Heart right ventricle (tissue), 16 donors: ENCODE results near the gene ALOX15B. TPM values are rescaled to one million over a fixed set of nuclear protein-coding genes. Genes with fewer than 3 reads are reported as not detected.

Experiments used
- ATAC-seq, 8 donors: fragments of 200-7000 bp; cut with Tn5 transposase; one replicate each; pipeline ENCODE4 v1.9.1; 2020; ENCODE audit warnings: mild to moderate bottlenecking in 8 of 8, moderate library complexity in 8 of 8, moderate number of reproducible peaks in 1 of 8
- DNase-seq, 2 donors: peaks; one replicate each; pipeline ENCODE4 v3.0.0-alpha.2; 2020
- H3K27ac ChIP-seq, 10 donors: fragments of 200-600 bp; sonication (generic) in 2 of 10; one replicate each; pipeline versions ENCODE4 v1.5.0 to v1.8.0; 2020 to 2022; ENCODE audit warnings: mild to moderate bottlenecking in 3 of 10
- H3K27me3 ChIP-seq, 7 donors: fragments of 200-600 bp; one replicate each; pipeline ENCODE4 v1.8.0; 2021 to 2022; ENCODE audit warnings: mild to moderate bottlenecking in 2 of 7
- H3K36me3 ChIP-seq, 9 donors: fragments of 200-600 bp; sonication (generic) in 1 of 9; one replicate each; pipeline versions ENCODE4 v1.5.0 to v1.8.0; 2020 to 2022; ENCODE audit warnings: mild to moderate bottlenecking in 2 of 9
- H3K4me1 ChIP-seq, 9 donors: fragments of 200-600 bp; sonication (generic) in 1 of 9; one replicate each; pipeline versions ENCODE4 v1.5.0 to v1.8.0; 2020 to 2022; ENCODE audit warnings: mild to moderate bottlenecking in 4 of 9
- H3K4me3 ChIP-seq, 10 donors: fragments of 200-600 bp; sonication (generic) in 2 of 10; one replicate each; pipeline versions ENCODE4 v1.5.0 to v1.8.0; 2020 to 2022; ENCODE audit warnings: mild to moderate bottlenecking in 7 of 10, moderate library complexity in 2 of 10
- H3K9me3 ChIP-seq, 11 donors: fragments of 200-600 bp in 10 of 11; sonication (generic) in 2 of 11; one replicate each; pipeline versions ENCODE4 v1.5.0 to v1.8.0; 2013 to 2022; ENCODE audit warnings: mild to moderate bottlenecking in 2 of 11, control low read depth in 1 of 11, moderate library complexity in 1 of 11
- WGBS, 2 donors: extraction: QIAGEN DNeasy Blood & Tissue Kit; methylation state at CpG; one replicate each; pipeline ENCODE4 v1.1.7; 2013; ENCODE audit warnings: inconsistent platforms in 1 of 2; 5-methylcytosine and 5-hydroxymethylcytosine counted together
- intact Hi-C, 10 donors: fragments of 100-400 bp; cut with DNase I; formaldehyde crosslinking; loops; one replicate each; pipeline versions ENCODE4 v1.11.1 to v1.14.2; 2022
- polyA plus RNA-seq, 2 donors: library from polyadenylated mRNA; stranded (reverse); fragments of 200-250 nt; gene quantifications; one replicate each; pipeline ENCODE4 v1.2.3, GENCODE V29; 2013
- total RNA-seq, 10 donors: library from RNA; stranded (reverse); fragmentation: NEBNext Ultra II Directional in 3 of 10; extraction: Animal tissue kit (Norgen Biotek cat#: 25700) in 3 of 10; gene quantifications; one replicate each; pipeline versions ENCODE4 v1.2.1 to v1.2.4, GENCODE V29; 2021 to 2023
- TF ChIP-seq, protein P1 (sequence below), 9 donors: fragments of 200-600 bp; sonication (generic) in 2 of 9; IDR thresholded peaks; one replicate each; pipeline versions ENCODE4 v1.5.0 to v1.8.0; 2021 to 2022; ENCODE audit warnings: antibody characterized with exemption in 9 of 9, mild to moderate bottlenecking in 5 of 9, moderate library complexity in 1 of 9
- donor health status: Arrhythmogenic right ventricular cardiomyopathy.
- donor health status: ischemic (EF 13 %, LVEDD 7.1; RV severe dilation, severe dysfunction).
- donor health status: healthy with polysubstance abuse.
- donor health status: DM: no; HTN: yes; CAD: no.
- donor health status: DM: no; HTN: no; CAD: no.
- donor health status: ischemic (EF 25% LVEDD 6.9; RV normal size, moderate dysfunction).
- donor health status: ischemic (EF 25% LVEDD 5.7; RV mildly dilated, moderate dysfunction).
- donor health status: healthy.
- donor health status: DM: yes; HTN: yes; CAD: no.
- donor health status: Ischemic cardiomyopathy.
- donor health status: ischemic (EF 35%, LVEDD 5.7; RV mildly dilated, moderate dysfunction).
- donor health status: nonischemic (EF 11% LVEDD 7.7; RV severe dilation, severe dysfunction).
- donor health status: DM: yes; HTN: yes; CAD: no.
- donor health status: PGD.
- donor health status: ischemic (EF 29% LVEDD 5.4; RV normal size, mild dysfunction).
- donor health status: nonischemic (EF 23%, LVEDD 6.1; RV moderate dilation, normal function).

The ALOX15B gene
- total and polyA plus RNA-seq, 12 donors: 0.10 to 1.3 (median 0.27) TPM; not detected in 6

DNA sequence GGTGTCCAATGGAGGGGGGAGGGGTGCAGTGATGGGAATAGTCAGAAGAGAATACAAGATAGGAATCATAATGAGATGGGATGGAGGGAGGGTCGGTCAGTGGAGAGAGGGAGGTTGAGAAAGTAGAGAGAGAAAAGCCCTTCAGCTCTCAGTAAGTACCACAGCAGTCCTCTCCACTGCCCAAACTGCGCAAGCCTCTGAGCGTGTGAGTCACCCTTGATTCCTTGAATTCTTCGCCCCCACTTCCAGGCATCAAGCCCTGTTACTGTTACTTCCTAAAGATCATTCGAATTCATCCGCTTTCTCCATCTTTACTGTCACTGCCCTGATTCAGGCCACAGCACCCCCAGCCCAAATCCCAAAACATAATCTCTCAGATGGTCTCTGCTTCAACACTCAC is 34.0 kb upstream of the ALOX15B start:
- intact Hi-C loops: loop anchor here in 1 of 10 donors (5.0 kb wide), 1 partner anchor 52 kb away; no protein-coding TSS in a partner anchor
- Histone ChIP-seq H3K4me1 (peaks cover 0 to 17% (median 13%) of the 10 kb centered on the region in 9 donors), H3K4me3 (no peak overlapping the region), H3K27ac (no peak overlapping the region), H3K9me3 (no peaks in the 10 kb centered on the region), H3K36me3 (no peaks in the 10 kb centered on the region), H3K27me3 (peaks cover 23 to 75% (median 60%) of the 10 kb centered on the region in 7 donors)
- 95 to 98% methylated on average over 6 of the region's 6 CpGs for WGBS, 2 donors
- TF ChIP-seq, protein P1, sequence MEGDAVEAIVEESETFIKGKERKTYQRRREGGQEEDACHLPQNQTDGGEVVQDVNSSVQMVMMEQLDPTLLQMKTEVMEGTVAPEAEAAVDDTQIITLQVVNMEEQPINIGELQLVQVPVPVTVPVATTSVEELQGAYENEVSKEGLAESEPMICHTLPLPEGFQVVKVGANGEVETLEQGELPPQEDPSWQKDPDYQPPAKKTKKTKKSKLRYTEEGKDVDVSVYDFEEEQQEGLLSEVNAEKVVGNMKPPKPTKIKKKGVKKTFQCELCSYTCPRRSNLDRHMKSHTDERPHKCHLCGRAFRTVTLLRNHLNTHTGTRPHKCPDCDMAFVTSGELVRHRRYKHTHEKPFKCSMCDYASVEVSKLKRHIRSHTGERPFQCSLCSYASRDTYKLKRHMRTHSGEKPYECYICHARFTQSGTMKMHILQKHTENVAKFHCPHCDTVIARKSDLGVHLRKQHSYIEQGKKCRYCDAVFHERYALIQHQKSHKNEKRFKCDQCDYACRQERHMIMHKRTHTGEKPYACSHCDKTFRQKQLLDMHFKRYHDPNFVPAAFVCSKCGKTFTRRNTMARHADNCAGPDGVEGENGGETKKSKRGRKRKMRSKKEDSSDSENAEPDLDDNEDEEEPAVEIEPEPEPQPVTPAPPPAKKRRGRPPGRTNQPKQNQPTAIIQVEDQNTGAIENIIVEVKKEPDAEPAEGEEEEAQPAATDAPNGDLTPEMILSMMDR (IDR thresholded peaks at IDR 0.05): no peak
- ATAC-seq (no peak), DNase-seq (no peak)

DNA sequence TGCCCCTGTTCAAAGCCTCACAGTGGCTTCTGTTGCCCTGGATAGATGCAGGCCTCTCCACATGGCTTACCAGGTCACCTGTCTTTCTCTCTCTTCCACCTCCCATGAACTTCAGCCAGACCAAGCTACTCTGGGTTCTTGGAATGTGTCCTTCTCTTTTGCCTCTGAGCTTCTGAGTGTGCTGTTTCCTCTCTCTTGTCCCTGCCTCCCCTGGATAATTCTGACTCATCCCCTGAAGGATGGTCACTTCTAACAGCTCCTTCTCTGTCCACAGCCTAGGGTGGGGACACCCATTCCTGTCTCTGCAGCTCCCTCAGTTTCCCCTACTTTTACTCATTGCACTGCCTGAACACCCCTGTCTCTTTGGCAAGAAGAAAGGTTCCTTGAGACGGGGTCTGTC is 33.5 kb upstream of the ALOX15B start:
- no peak for DNase-seq
- 95 to 100% methylated on average over 1 of the region's 1 CpG for WGBS, 2 donors
- H3K36me3 ChIP-seq: no peaks in the 10 kb centered on the region
- H3K9me3 ChIP-seq: no peaks in the 10 kb centered on the region
- H3K4me1 ChIP-seq: peaks cover 0 to 17% (median 13%) of the 10 kb centered on the region in 9 donors
- peaks cover 23 to 70% (median 57%) of the 10 kb centered on the region in 7 donors for H3K27me3 ChIP-seq
- H3K4me3 ChIP-seq: no peak overlapping the region
- intact Hi-C loops: no loop called here
- no peak overlapping the region for H3K27ac ChIP-seq
- TF ChIP-seq, protein P1 (IDR thresholded peaks at IDR 0.05): no peak
- no peak for ATAC-seq

DNA sequence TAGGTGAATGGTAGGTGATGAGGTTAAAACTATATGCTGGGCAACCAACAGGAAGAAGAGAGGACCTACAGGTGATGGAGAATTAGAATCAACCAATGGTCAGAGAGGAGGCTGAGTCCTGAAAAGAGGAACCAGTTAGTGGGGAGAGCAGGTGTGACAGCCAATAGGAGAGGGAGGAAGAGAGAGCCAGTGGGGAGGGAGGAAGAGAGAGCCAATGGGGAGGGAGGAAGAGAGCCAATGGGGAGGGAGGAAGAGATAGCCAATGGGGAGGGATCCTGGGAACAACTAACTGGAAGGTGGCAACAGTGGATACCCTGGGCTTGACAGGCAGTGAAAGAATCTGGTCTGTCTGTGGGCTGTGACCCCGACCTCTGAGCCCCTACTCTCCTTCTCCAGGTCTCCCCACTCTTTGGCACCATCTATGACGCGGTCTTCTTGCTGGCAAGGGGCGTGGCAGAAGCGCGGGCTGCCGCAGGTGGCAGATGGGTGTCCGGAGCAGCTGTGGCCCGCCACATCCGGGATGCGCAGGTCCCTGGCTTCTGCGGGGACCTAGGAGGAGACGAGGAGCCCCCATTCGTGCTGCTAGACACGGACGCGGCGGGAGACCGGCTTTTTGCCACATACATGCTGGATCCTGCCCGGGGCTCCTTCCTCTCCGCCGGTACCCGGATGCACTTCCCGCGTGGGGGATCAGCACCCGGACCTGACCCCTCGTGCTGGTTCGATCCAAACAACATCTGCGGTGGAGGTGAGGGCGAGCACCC is 32.7 kb upstream of the ALOX15B start:
- ATAC-seq (no peak), DNase-seq (no peak)
- TF ChIP-seq, protein P1 (IDR thresholded peaks at IDR 0.05): no peak
- H3K4me1 ChIP-seq: peaks cover 0 to 17% (median 13%) of the 10 kb centered on the region in 9 donors
- H3K27ac ChIP-seq: no peak overlapping the region
- intact Hi-C loops: no loop called here
- peaks cover 23 to 62% (median 49%) of the 10 kb centered on the region in 7 donors for H3K27me3 ChIP-seq
- H3K9me3 ChIP-seq: no peaks in the 10 kb centered on the region
- H3K4me3 ChIP-seq: no peak overlapping the region
- 93% methylated on average over 30 of the region's 30 CpGs for WGBS, 2 donors
- H3K36me3 ChIP-seq: no peaks in the 10 kb centered on the region

DNA sequence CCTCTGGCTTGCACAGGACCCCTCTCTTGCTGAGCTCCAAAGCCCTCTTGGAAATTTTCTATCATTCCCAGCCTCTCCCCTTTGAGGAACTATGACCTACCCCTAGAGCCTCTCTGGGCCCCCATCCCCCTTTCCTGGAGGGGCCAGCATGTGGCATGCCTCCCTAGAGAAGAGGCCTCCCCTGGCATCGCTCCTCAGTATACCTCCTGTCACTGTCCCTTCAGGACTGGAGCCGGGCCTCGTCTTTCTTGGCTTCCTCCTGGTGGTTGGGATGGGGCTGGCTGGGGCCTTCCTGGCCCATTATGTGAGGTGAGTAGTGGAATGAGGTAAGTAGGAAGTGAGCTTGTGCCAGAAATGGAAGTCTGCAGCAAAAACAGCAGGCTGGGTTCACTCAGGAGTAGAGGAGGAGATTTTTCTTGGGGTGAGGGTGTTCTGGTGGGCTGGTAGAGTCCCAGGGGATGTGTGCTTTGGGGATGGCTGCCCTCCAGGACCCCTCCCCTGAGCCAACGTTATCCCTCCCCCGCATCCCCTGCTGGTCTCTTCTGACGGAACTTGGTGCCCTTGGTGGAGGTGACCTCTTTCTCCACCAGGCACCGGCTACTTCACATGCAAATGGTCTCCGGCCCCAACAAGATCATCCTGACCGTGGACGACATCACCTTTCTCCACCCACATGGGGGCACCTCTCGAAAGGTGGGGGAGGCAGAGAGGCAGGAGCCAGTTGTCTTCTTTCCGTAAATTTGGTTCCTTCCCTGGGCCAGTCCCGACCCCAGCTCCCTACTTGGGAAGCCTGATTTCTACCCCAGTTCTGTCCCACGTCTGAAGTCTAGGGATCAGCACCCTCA is 31.8 kb upstream of the ALOX15B start:
- TF ChIP-seq, protein P1 (IDR thresholded peaks at IDR 0.05): no peak
- no peaks in the 10 kb centered on the region for H3K9me3 ChIP-seq
- H3K4me3 ChIP-seq: no peak overlapping the region
- 76% methylated on average over 14 of the region's 14 CpGs for WGBS, 2 donors
- peaks cover 20 to 55% (median 40%) of the 10 kb centered on the region in 7 donors for H3K27me3 ChIP-seq
- H3K36me3 ChIP-seq: no peaks in the 10 kb centered on the region
- H3K27ac ChIP-seq: no peak overlapping the region
- no peak for DNase-seq
- peaks cover 0 to 16% (median 13%) of the 10 kb centered on the region in 9 donors for H3K4me1 ChIP-seq
- intact Hi-C loops: no loop called here
- no peak for ATAC-seq
